ENCODE results near the gene DACH1. TPM values are rescaled to one million over a fixed set of nuclear protein-coding genes. Genes with fewer than 3 reads are reported as not detected.
A peak's percentile ranks its signal among the peaks of the same experiment; 100 is the strongest.

DACH1 gene
- total RNA-seq, 1 experiment from 2014 or later = 0.11 TPM

- no peak for DNase-seq (ENCODE audit: low spot score)
These were observed 60.1 kb downstream of the DACH1 start for GRCh38 chr13:71806886-71807285.

GRCh38 chr13:71803066-71803465 lies 63.9 kb downstream of the DACH1 start:
- DNase-seq (ENCODE audit: low spot score) = no peak
- no peaks in the 10 kb centered on the region for H3K27me3 ChIP-seq (replicated peaks; ENCODE audit: insufficient read depth, low read depth, low read length, poor library complexity)
- BruUV-seq (replicated peaks) = no TSS peak
- no peak for TF ChIP-seq EZH2 (IDR thresholded peaks at IDR 0.05; ENCODE audit: borderline replicate concordance, low read depth, low read length, poor library complexity, severe bottlenecking)
- no peak for TF ChIP-seq CTCF (conservative IDR thresholded peaks at IDR 0.05; ENCODE audit: low read depth, low read length)
- no peak overlapping the region for H3K4me3 ChIP-seq (ENCODE audit: low read depth, low read length, poor library complexity, severe bottlenecking)
- no peak overlapping the region for H3K27ac ChIP-seq (ENCODE audit: low read depth, low read length, poor library complexity, severe bottlenecking)
- CTCF ChIA-PET = no interaction called here
- H3K4me1 ChIP-seq (ENCODE audit: insufficient read depth, low read length, poor library complexity, severe bottlenecking) = peaks cover 13% of the 10 kb centered on the region
- POLR2A ChIA-PET (ENCODE audit: low non-redundant PET) = no interaction called here
- H3K9me3 ChIP-seq (ENCODE audit: low read depth, low read length, poor library complexity, severe bottlenecking) = no peaks in the 10 kb centered on the region
- intact Hi-C loops (cut with micrococcal nuclease; ENCODE audit: unreplicated experiment) = no loop called here
- no peaks in the 10 kb centered on the region for H3K36me3 ChIP-seq (ENCODE audit: insufficient read depth, low read length, poor library complexity, severe bottlenecking)

More at GRCh38 chr13:71806886-71807285, 60.1 kb downstream of the DACH1 start:
- H3K27ac ChIP-seq (ENCODE audit: low read depth, low read length, poor library complexity, severe bottlenecking) = no peak overlapping the region
- intact Hi-C loops (cut with micrococcal nuclease; ENCODE audit: unreplicated experiment) = no loop called here
- no peak for TF ChIP-seq EZH2 (IDR thresholded peaks at IDR 0.05; ENCODE audit: borderline replicate concordance, low read depth, low read length, poor library complexity, severe bottlenecking)
- no peak for TF ChIP-seq CTCF (conservative IDR thresholded peaks at IDR 0.05; ENCODE audit: low read depth, low read length)
- POLR2A ChIA-PET (ENCODE audit: low non-redundant PET) = no interaction called here
- H3K4me3 ChIP-seq (ENCODE audit: low read depth, low read length, poor library complexity, severe bottlenecking) = no peak overlapping the region
- H3K36me3 ChIP-seq (ENCODE audit: insufficient read depth, low read length, poor library complexity, severe bottlenecking) = no peaks in the 10 kb centered on the region
- no TSS peak for BruUV-seq (replicated peaks)
- peaks cover under 1% of the 10 kb centered on the region for H3K27me3 ChIP-seq (replicated peaks; ENCODE audit: insufficient read depth, low read depth, low read length, poor library complexity)
- H3K4me1 ChIP-seq (ENCODE audit: insufficient read depth, low read length, poor library complexity, severe bottlenecking) = peaks cover 3% of the 10 kb centered on the region
- CTCF ChIA-PET = interaction anchor here (0.7 kb wide), 1 partner anchor 32 kb away, joined by 11 read pairs; no protein-coding TSS in a partner anchor
- H3K9me3 ChIP-seq (ENCODE audit: low read depth, low read length, poor library complexity, severe bottlenecking) = no peaks in the 10 kb centered on the region

GRCh38 chr13:71801781-71802180 lies 65.2 kb downstream of the DACH1 start:
- DNase-seq (ENCODE audit: low spot score) = peak; percentile 63
- Histone ChIP-seq H3K27me3 (replicated peaks; ENCODE audit: insufficient read depth, low read depth, low read length, poor library complexity) (no peaks in the 10 kb centered on the region), H3K27ac (ENCODE audit: low read depth, low read length, poor library complexity, severe bottlenecking) (no peak overlapping the region), H3K4me1 (ENCODE audit: insufficient read depth, low read length, poor library complexity, severe bottlenecking) (peaks cover 18% of the 10 kb centered on the region), H3K9me3 (ENCODE audit: low read depth, low read length, poor library complexity, severe bottlenecking) (no peaks in the 10 kb centered on the region), H3K36me3 (ENCODE audit: insufficient read depth, low read length, poor library complexity, severe bottlenecking) (no peaks in the 10 kb centered on the region), H3K4me3 (ENCODE audit: low read depth, low read length, poor library complexity, severe bottlenecking) (no peak overlapping the region)
- BruUV-seq (replicated peaks) = no TSS peak
- TF ChIP-seq EZH2 (IDR thresholded peaks at IDR 0.05; ENCODE audit: borderline replicate concordance, low read depth, low read length, poor library complexity, severe bottlenecking) = no peak
- no peak for TF ChIP-seq CTCF (conservative IDR thresholded peaks at IDR 0.05; ENCODE audit: low read depth, low read length)
- ChIA-PET CTCF (no interaction called here), POLR2A (ENCODE audit: low non-redundant PET) (interaction anchor here (0.7 kb wide), 1 partner anchor 17 kb away, joined by 8 read pairs; no protein-coding TSS in a partner anchor)
- intact Hi-C loops (cut with micrococcal nuclease; ENCODE audit: unreplicated experiment) = no loop called here
